HG03558 (cell line): ENCODE measurements around the gene NDUFB2.
A peak's percentile ranks its signal among the peaks of the same experiment; 100 is the strongest.
"Not testable (repeated sequence)": the region's sequence is repeated elsewhere in the genome, so short reads cannot be mapped to it uniquely, and the experiment has no call there.

Source experiments
- ATAC-seq: cut with Tn5 transposase; IDR thresholded peaks from one replicate; pipeline ENCODE4 v1.9.1; 2021; ENCODE audit warnings: moderate number of reproducible peaks; ENCODE audit not compliant: unreplicated experiment; ENCODE audit errors: extremely low read depth

The NDUFB2 gene

DNA sequence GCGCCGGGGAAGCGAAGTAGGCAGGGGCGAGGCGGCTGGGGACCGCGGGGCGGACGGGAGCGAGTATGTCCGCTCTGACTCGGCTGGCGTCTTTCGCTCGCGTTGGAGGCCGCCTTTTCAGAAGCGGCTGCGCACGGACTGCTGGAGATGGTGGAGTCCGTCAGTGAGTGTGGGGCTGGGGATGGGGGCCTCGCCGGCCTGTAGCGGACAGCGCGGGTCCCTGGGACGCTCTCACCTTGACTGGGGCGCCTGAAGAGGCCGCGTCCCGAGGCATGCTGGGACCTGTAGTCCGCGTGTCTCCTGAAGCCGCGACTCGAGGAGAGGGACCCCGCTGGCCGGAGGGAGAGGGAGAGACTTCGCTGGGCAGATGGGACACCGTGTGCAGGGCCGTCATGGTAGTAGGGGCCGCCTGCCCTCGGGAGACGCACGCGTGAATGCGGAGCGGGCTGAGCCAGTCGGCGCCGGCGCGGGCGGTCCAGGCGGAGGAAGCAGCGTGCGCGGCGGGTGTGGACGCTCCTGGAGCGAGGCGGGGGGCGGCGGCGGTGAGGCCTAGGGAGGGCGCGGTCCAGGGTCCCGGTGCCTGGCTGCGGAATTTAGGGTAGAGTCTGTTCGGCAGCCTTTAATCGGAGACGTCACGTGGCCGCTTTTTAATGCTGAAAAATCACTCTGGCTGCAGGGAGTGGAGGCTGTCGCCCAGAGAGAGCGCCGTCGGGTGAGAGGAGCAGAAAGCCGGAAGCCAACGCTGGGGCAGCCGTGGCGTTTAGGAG, at the start of gene NDUFB2:
NDUFB2 (plus strand) TSS at position 29 of the 767 bp plus-strand sequence; CDS start at position 66, 37 bp downstream.
- peak; percentile 66 for ATAC-seq

DNA sequence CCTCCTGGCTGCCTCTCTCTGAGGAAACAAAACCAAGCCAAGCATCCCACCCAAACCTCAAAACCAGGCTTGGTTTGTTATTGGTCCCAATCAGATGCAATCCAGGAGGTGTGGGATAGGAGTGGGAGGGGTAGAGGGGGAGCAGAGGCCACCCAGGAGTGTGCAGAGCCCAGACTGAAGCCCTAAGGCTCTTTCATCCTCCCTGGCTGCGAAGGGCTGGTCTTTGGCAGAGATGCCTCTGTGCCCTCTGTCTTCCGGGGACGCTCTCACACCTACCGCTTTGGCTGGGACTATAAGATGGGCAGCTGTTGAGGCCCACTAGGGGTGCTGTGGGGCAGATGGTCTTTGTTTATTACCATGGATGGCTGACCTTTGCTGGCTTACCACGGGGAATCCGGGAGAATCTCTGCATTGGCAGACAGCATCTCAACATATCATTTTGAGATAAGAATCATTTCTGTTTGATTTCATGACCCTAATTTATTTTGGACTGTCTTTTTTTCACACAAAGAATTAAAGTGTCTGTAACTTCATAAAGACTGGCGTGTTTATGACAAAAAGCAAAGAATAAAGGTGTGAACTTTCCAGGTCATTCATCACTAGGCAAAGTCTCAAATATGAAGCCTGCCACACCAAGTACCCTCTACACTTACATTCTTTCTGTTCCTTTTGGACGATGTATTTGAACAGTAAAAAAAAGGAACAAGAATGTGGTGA, 49.4 kb upstream of the NDUFB2 start:
- ATAC-seq = no peak

GRCh38 chr7:140649556-140650205, 46.8 kb upstream of the NDUFB2 start:
- no peak for ATAC-seq

GRCh38 chr7:140650367-140650766, 46.1 kb upstream of the NDUFB2 start:
- ATAC-seq = no peak

- no peak for ATAC-seq
These were observed 43.0 kb upstream of the NDUFB2 start for GRCh38 chr7:140653319-140654108.

GRCh38 chr7:140654109-140654387, 42.5 kb upstream of the NDUFB2 start:
- ATAC-seq = no peak

GRCh38 chr7:140654661-140655060, 41.8 kb upstream of the NDUFB2 start:
- no peak for ATAC-seq

DNA sequence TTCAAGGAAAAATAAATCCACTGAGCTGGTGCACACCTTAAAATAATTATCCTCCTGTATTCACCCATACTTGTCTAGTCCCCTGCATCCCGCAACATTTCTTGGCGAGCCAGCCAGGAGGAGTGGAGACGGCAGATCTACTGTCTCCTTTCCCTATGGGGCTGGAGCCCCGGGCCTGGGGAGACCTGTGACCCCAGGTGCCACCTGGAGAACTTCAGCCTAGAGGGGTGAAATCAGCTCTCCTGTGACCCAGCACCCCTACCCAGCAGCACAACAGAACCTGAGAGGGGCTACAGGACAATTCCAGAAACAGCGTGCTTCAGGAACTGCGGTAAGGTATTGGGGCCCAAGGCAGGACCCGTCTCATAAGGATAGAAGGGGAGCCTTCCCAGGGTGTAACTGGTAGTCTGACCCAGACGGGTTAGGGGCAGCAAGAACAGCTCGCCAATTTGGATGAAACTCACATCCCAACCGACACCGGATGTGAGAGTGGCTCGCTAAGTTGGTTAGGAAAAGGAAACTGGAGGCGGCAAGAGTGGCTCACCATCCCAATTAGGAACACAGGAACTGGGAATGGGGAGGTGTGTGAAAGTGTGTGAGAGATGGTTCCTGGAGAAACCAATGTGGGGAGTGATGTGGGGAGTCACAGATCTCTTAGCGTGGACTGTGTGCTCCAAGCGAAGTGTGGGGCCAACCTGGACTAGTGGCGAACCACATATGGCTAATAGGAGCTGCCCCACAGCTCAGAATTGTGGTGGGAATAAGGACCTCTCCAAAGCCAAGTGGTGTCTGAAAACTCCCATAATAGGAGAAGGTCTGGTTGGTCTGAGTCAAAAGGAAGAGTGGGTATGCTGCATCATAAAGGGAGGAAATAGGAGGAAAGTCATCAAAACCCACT, 40.7 kb upstream of the NDUFB2 start:
- ATAC-seq = no peak

DNA sequence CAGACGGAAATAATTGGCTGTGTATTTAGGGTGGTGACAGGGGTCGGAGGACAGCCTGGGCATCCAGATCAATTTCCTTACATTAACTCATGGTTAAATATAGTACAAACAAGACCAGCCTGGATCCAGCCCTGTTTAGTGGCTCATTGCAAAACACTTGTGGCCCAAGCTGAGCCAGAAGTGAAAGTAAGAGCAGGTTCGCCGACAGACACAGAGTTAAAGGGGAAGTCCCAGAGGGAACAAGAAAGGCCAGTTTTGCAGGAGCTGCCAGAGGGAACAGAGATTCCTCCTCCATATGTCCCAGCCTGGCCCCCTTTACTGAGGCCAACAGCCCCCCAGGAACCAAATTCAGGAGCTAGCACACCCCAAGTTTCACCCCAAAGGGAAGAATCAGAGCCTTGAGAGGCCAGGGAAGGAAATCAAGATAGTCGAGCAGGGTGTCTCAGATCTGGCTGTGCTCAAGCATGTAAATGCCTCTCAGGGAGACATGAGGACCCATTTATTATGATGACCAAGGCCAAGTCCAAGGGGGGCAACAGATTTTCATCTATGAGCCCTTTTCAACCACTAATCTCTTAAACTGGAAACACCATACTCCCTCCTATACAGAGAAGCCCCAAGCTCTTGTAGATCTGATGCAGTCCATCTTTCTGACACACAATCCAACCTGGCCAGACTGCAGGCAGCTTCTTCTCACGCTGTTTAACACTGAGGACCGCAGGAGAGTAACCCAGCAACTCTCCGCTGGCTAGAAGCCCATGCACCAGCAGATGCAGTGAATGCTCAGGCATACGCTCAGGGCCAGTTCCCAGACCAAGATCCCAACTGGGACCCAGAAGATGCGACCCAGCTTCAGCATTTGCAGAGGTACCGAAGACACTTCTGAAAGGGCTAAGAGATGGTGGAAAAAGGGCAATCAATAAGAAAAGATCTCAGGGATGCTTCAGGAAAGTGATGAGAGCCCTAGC, 39.7 kb upstream of the NDUFB2 start:
- peak; percentile 66 for ATAC-seq

DNA sequence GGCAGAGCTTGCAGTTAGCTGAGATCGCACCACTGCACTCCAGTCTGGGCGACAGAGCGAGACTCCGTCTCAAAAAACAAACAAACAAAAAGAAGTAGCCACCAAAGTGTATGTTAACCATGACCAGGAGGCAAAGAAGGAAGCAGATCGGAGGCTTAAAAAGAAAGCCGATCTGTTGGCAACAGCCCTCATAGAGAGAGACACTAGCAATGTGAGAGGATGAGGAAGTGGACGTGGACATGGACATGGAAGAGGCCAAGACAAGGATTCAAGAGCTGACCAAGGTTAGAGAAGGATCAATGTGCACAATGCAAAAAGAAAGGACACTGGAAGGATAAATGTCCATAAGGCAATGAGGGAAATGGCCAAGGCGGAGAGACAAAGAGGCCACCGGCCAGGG, 38.6 kb upstream of the NDUFB2 start:
- no peak for ATAC-seq

GRCh38 chr7:140659856-140660255, 36.7 kb upstream of the NDUFB2 start:
- no peak for ATAC-seq

- no peak for ATAC-seq
These were observed 35.4 kb upstream of the NDUFB2 start for GRCh38 chr7:140661124-140661523.

DNA sequence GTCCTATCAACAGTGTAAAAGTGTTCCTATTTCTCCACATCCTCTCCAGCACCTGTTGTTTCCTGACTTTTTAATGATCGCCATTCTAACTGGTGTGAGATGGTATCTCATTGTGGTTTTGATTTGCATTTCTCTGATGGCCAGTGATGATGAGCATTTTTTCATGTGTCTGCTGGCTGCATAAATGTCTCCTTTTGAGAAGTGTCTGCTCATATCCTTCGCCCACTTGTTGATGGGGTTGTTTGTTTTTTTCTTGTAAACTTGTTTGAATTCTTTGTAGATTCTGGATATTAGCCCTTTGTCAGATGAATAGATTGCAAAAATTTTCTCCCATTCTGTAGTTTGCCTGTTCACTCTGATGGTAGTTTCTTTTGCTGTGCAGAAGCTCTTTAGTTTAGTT, 33.6 kb upstream of the NDUFB2 start:
- ATAC-seq = not testable (repeated sequence)

DNA sequence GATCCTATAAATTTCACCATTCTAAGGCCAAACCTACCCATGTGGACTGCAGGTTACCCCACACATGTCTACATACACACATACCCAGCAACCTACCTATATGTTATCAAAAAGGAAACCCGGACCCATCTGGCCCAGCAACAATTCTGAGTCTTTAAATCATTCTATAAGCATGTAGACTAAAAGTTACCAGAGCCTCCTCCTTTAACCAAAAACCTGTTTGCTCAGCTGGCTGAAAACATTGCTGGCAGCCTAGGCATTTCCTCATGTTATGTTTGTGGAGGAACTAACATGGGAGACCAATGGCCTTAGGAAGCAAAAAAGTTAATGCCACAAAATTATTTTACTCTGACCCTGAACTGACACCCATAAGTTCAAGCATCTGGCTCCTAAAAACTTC, 29.0 kb upstream of the NDUFB2 start:
- ATAC-seq = no peak

DNA sequence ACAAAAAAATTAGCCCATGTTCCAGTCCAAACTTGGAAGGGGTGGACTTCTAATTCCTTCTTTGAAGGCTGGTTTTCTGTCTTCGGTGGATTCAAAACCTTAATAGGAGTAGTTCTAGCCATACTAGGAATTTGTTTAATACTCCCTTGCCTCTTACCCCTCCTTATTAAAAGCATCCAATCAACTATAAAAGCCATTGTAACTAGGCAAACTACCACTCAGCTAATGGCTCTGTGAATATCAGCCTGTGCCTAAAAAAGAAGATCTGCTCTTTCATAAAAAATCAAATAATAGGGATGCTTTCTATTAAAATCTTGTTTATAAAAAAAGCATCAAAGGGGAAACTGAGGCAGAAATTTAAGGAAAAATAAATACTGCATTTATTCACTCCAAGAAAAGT, 27.9 kb upstream of the NDUFB2 start:
- no peak for ATAC-seq

GRCh38 chr7:140669352-140669751, 27.2 kb upstream of the NDUFB2 start:
- ATAC-seq = no peak

DNA sequence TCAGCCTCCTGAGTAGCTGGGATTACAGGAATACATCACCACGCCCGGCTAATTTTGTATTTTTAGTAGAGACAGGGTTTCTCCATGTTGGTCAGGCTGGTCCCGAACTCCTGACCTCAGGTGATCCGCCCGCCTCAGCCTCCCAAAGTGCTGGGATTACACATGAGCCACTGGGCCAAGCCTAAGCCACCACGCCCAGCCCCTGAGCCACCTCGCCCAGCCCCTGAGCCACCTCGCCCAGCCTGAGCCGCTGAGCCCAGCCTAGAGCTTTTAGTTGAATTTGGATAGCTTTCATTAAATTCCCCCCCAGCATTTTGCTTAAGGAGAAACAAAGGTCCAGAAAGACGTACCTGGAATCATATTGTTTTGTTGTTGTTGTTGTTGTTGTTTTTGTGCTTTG, 26.6 kb upstream of the NDUFB2 start:
- ATAC-seq = not testable (repeated sequence)

DNA sequence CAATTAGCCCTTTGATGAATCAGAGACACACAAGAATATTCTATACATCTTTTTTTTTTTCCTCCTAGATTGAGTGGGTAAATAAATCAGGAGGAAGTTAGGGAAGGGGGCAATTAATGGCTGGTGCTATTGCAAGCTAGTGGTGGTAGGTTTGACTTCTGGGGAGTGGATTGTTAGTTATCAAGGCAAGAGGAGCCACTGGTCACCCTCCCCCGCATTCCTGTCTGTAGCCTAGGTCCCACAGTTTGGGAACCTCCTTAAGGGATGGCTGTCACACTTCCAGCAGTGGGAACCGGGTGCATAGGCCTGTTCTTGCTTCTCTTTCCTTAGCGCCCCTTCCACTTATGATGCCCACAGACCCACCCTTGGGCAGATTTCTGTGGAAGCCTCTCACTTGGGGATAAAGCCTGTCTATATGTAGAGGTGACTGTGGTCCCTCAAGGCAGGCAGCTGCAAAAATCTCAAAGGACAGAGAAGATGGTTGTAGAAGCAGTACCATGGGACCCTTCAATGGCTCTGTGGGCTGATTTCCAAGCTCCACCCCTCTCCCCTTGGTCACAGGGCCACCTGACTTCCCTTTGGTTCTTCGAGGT, 26.1 kb upstream of the NDUFB2 start:
- ATAC-seq = no peak
